Hepatocyte (in vitro differentiated cells): ENCODE data around the gene PLCB2. TPM values are rescaled to one million over a fixed set of nuclear protein-coding genes. Genes with fewer than 3 reads are reported as not detected.

Source experiments
- DNase-seq: peaks from one replicate; pipeline ENCODE4 v3.0.0-alpha.2; 2016; ENCODE audit warnings: low spot score
- H2AFZ ChIP-seq: fragments of 200-600 bp; sonication (generic); 2 replicates; pipeline ENCODE4 v1.6.0; 2016; ENCODE audit warnings: antibody characterized with exemption, mild to moderate bottlenecking
- H3K27ac ChIP-seq: fragments of 200-600 bp; sonication (generic); 2 replicates; pipeline ENCODE4 v1.5.1; 2016; ENCODE audit warnings: mild to moderate bottlenecking
- H3K27me3 ChIP-seq: fragments of 200-600 bp; sonication (generic); 2 replicates; pipeline ENCODE4 v1.6.1; 2016
- H3K36me3 ChIP-seq: fragments of 200-600 bp; sonication (generic); replicated peaks from 2 replicates; pipeline ENCODE4 v1.5.1; 2016; ENCODE audit warnings: low read depth; ENCODE audit not compliant: insufficient read depth
- H3K4me1 ChIP-seq: fragments of 200-600 bp; sonication (generic); 2 replicates; pipeline ENCODE4 v1.5.1; 2016; ENCODE audit warnings: mild to moderate bottlenecking, moderate library complexity; ENCODE audit not compliant: insufficient read depth
- H3K4me2 ChIP-seq: fragments of 200-600 bp; sonication (generic); 2 replicates; pipeline ENCODE4 v1.6.0; 2016
- H3K4me3 ChIP-seq: fragments of 200-600 bp; sonication (generic); 2 replicates; pipeline ENCODE4 v1.5.1; 2016; ENCODE audit warnings: mild to moderate bottlenecking
- H3K79me2 ChIP-seq: fragments of 200-600 bp; sonication (generic); 2 replicates; pipeline ENCODE4 v1.6.0; 2017; ENCODE audit warnings: mild to moderate bottlenecking
- H3K9me2 ChIP-seq: fragments of 200-600 bp; sonication (generic); replicated peaks from 2 replicates; pipeline ENCODE4 v1.6.0; 2017; ENCODE audit warnings: mild to moderate bottlenecking; ENCODE audit not compliant: insufficient read depth
- H3K9me3 ChIP-seq: fragments of 200-600 bp; sonication (generic); 2 replicates; pipeline ENCODE4 v1.5.1; 2016; ENCODE audit warnings: low read depth, mild to moderate bottlenecking
- H4K20me1 ChIP-seq: fragments of 200-600 bp; sonication (generic); 2 replicates; pipeline ENCODE4 v1.6.0; 2016; ENCODE audit warnings: mild to moderate bottlenecking; ENCODE audit not compliant: insufficient read depth, poor library complexity, severe bottlenecking
- CTCF ChIP-seq: fragments of 200-600 bp; sonication (generic); IDR thresholded peaks from 2 replicates; pipeline ENCODE4 v1.5.1; 2016; ENCODE audit warnings: antibody characterized with exemption, mild to moderate bottlenecking; ENCODE audit not compliant: poor library complexity
- EZH2 ChIP-seq: fragments of 200-600 bp; sonication (generic); IDR thresholded peaks from 2 replicates; pipeline ENCODE4 v1.6.1; 2016; ENCODE audit warnings: antibody characterized with exemption, mild to moderate bottlenecking, borderline replicate concordance
- EZH2phosphoT487 ChIP-seq: fragments of 200-600 bp; sonication (generic); IDR thresholded peaks from one replicate; pipeline ENCODE4 v1.6.1; 2018; ENCODE audit warnings: antibody characterized with exemption, mild to moderate bottlenecking, low read depth, moderate library complexity; ENCODE audit not compliant: unreplicated experiment, severe bottlenecking
- WGBS: methylation state at CpG from one replicate; pipeline ENCODE4 v1.1.6; 2016; ENCODE audit warnings: low lambda C conversion rate; ENCODE audit errors: missing lambda C conversion rate; 5-methylcytosine and 5-hydroxymethylcytosine counted together
- polyA plus RNA-seq: library from polyadenylated mRNA; unstranded; fragments of >200 nt; fragmentation: Nextera tagmentation; extraction: Ambion mirVana; gene quantifications from 2 replicates; pipeline ENCODE4 v1.2.1, GENCODE V29; 2016
- total RNA-seq: library from RNA; depleted of rRNA; stranded (reverse); fragments of >200 nt; gene quantifications from 2 replicates; pipeline ENCODE4 v1.2.3, GENCODE V29; 2014

Gene PLCB2
- total and polyA plus RNA-seq, 2 experiments from 2014 or later, result 1.7 to 4.4 TPM

GRCh38 chr15:40239404-40239692 is 68.4 kb downstream of the PLCB2 start:
- 31% methylated on average over 5 of the region's 5 CpGs for WGBS
- H4K20me1 ChIP-seq, result no peaks in the 10 kb centered on the region
- no peaks in the 10 kb centered on the region for H3K27me3 ChIP-seq
- TF ChIP-seq EZH2phosphoT487, result no peak
- no peak for TF ChIP-seq EZH2
- no peak for TF ChIP-seq CTCF
- no peak overlapping the region for H3K4me3 ChIP-seq
- DNase-seq, result no peak
- peak overlapping the region; percentile 89 for H2AFZ ChIP-seq
- no peaks in the 10 kb centered on the region for H3K9me3 ChIP-seq
- no peaks in the 10 kb centered on the region for H3K79me2 ChIP-seq
- peak overlapping the region; percentile 96 for H3K4me2 ChIP-seq
- no peaks in the 10 kb centered on the region for H3K9me2 ChIP-seq
- H3K36me3 ChIP-seq, result no peaks in the 10 kb centered on the region
- H3K4me1 ChIP-seq, result peaks cover 6% of the 10 kb centered on the region
- no peak overlapping the region for H3K27ac ChIP-seq

GRCh38 chr15:40238532-40239403 is 69.0 kb downstream of the PLCB2 start, which contains the start of gene PAK6:
Gene PAK6 (plus strand): TSS chr15:40239063. CDS start chr15:40264786, 25,723 bp downstream.
- H3K27me3 ChIP-seq, result no peaks in the 10 kb centered on the region
- H3K9me3 ChIP-seq, result no peaks in the 10 kb centered on the region
- peaks cover 6% of the 10 kb centered on the region for H3K4me1 ChIP-seq
- 10% methylated on average over 28 of the region's 39 CpGs for WGBS
- H3K4me2 ChIP-seq, result peak within 1 kb of the TSS; percentile 96
- peak within 1 kb of the TSS; percentile 45 for H3K27ac ChIP-seq
- peak within 1 kb of the TSS; percentile 61 for H3K4me3 ChIP-seq
- no peaks in the 10 kb centered on the region for H3K36me3 ChIP-seq
- TF ChIP-seq EZH2phosphoT487, result no peak
- no peak for TF ChIP-seq EZH2
- TF ChIP-seq CTCF, result no peak
- peak within 1 kb of the TSS; percentile 89 for H2AFZ ChIP-seq
- no peaks in the 10 kb centered on the region for H3K79me2 ChIP-seq
- H3K9me2 ChIP-seq, result no peaks in the 10 kb centered on the region
- peak; percentile 89 for DNase-seq
- H4K20me1 ChIP-seq, result no peaks in the 10 kb centered on the region

Other genes with a start within 250 kb of the PLCB2 start
- gene BMF, start 199.1 kb downstream of the PLCB2 start, total RNA-seq, result 33.9 and 41.8 TPM in 2 replicates
- 13.8 and 15.9 TPM in 2 replicates for gene BMF, start 199.1 kb downstream of the PLCB2 start, polyA plus RNA-seq
- gene BUB1B, start 146.9 kb downstream of the PLCB2 start, total RNA-seq, result 7.6 and 11.9 TPM in 2 replicates
- 5.3 and 10.7 TPM in 2 replicates for gene BUB1B, start 146.9 kb downstream of the PLCB2 start, polyA plus RNA-seq
- gene PAK6, start 68.9 kb downstream of the PLCB2 start, total RNA-seq, result 2.6 and 6.1 TPM in 2 replicates
- gene PAK6, start 68.9 kb downstream of the PLCB2 start, polyA plus RNA-seq, result 2.7 and 8.2 TPM in 2 replicates
- gene ANKRD63, start 24.9 kb downstream of the PLCB2 start, total RNA-seq, result 0.30 TPM in 1 of 2 replicates, not detected in the other
- gene ANKRD63, start 24.9 kb downstream of the PLCB2 start, polyA plus RNA-seq, result 0.47 and 1.2 TPM in 2 replicates
- gene INAFM2, start 15.8 kb upstream of the PLCB2 start, total RNA-seq, result 13.7 and 14.4 TPM in 2 replicates
- 17.4 and 19.5 TPM in 2 replicates for gene INAFM2, start 15.8 kb upstream of the PLCB2 start, polyA plus RNA-seq
- 1.8 and 4.0 TPM in 2 replicates for gene CCDC9B, start 33.0 kb upstream of the PLCB2 start, total RNA-seq
- 5.3 and 7.6 TPM in 2 replicates for gene CCDC9B, start 33.0 kb upstream of the PLCB2 start, polyA plus RNA-seq
- gene PHGR1, start 43.1 kb upstream of the PLCB2 start, total RNA-seq, result 49.8 and 76.1 TPM in 2 replicates
- gene PHGR1, start 43.1 kb upstream of the PLCB2 start, polyA plus RNA-seq, result 207 and 222 TPM in 2 replicates
- 0.12 and 1.0 TPM in 2 replicates for gene DISP2, start 50.3 kb upstream of the PLCB2 start, total RNA-seq
- gene DISP2, start 50.3 kb upstream of the PLCB2 start, polyA plus RNA-seq, result 0.93 and 1.5 TPM in 2 replicates
- 22.9 and 24.0 TPM in 2 replicates for gene KNSTRN, start 74.8 kb upstream of the PLCB2 start, total RNA-seq
- 14.0 and 14.9 TPM in 2 replicates for gene KNSTRN, start 74.8 kb upstream of the PLCB2 start, polyA plus RNA-seq
- 27.1 and 31.5 TPM in 2 replicates for gene IVD, start 97.9 kb upstream of the PLCB2 start, total RNA-seq
- 56.6 and 71.6 TPM in 2 replicates for gene IVD, start 97.9 kb upstream of the PLCB2 start, polyA plus RNA-seq
- 10.6 and 17.2 TPM in 2 replicates for gene BAHD1, start 133.0 kb upstream of the PLCB2 start, total RNA-seq
- gene BAHD1, start 133.0 kb upstream of the PLCB2 start, polyA plus RNA-seq, result 12.3 and 13.9 TPM in 2 replicates
- gene CHST14, start 163.0 kb upstream of the PLCB2 start, total RNA-seq, result 15.2 and 16.6 TPM in 2 replicates
- 15.7 and 16.8 TPM in 2 replicates for gene CHST14, start 163.0 kb upstream of the PLCB2 start, polyA plus RNA-seq